Non-pigmented ciliary epithelial cell (primary cell): Measurements from ENCODE around the gene OR4A47.
"Not testable (repeated sequence)": the region's sequence is repeated elsewhere in the genome, so short reads cannot be mapped to it uniquely, and the experiment has no call there.

ENCODE experiments used
- DNase-seq: peaks from one replicate; pipeline ENCODE4 v3.0.0-alpha.2; 2010; ENCODE audit warnings: low read depth

The OR4A47 gene

GRCh38 chr11:48488493-48488892 lies at the start of gene OR4A47:
Gene OR4A47, plus strand, starts transcription at chr11:48488793. Its CDS starts 0 bp downstream, at chr11:48488793.
- DNase-seq = not testable (repeated sequence)

- not testable (repeated sequence) for DNase-seq
These were observed 32.7 kb upstream of the OR4A47 start for GRCh38 chr11:48455909-48456308.

- DNase-seq = not testable (repeated sequence)
These were observed 14.6 kb upstream of the OR4A47 start for GRCh38 chr11:48473966-48474365.

GRCh38 chr11:48474703-48475102 lies 13.9 kb upstream of the OR4A47 start:
- DNase-seq = not testable (repeated sequence)

- not testable (repeated sequence) for DNase-seq
These were observed 17.6 kb downstream of the OR4A47 start for GRCh38 chr11:48506169-48506568.

GRCh38 chr11:48538991-48539390 lies 50.4 kb downstream of the OR4A47 start:
- DNase-seq = no peak
